ENCODE results near the gene ZBTB3.
"Not testable (repeated sequence)": the region's sequence is repeated elsewhere in the genome, so short reads cannot be mapped to it uniquely, and the experiment has no call there.

Gene ZBTB3

DNA sequence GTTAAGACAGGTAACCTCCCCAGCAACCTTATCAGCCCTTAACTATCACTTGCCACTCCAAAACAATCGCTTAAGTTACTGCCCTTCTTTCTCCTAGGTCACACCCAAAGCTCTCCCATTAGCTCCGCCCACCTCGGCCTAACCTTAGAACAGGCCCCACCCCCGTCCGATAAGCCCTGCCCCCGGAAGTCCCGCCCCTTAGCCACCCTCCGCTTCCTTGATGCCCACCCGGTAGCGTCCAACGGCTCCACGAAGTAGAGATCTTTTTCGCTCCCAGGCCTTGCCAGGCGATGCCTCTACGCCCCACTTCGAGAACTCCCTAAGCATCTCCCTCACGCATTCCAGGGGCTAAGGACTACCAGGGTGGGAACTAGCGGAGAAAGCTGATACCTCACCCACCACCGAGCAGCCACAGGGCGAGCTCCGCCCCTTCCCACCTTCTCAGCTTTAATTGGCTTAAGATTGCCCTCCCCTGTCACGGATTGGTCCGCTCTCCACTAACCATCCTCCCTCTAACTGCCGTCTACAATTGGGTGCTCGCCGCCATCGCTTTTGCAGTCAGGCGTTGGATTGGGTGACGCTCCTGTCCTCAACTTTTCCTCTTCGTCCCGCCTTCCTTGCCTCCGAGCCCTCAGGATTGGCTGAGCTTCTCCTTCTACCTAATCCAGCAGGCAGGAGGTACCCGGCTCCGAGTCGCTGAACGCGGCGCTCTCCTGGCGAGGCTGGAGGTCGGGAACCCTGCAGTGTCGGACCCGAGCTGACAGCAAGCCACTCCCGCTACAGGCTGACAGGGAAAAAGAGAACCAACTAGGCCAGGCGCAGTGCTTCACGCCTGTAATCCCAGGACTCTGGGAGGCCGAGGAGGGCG lies at the start of gene ZBTB3:
Gene ZBTB3 (minus strand): TSS at position 425 of the 868 bp plus-strand sequence. CDS start 496 bp downstream, outside the sequence.
- peak; percentile 92 to 94 for DNase-seq (ENCODE audit: low read depth in 2 of 2, low spot score in 1 of 2)

DNA sequence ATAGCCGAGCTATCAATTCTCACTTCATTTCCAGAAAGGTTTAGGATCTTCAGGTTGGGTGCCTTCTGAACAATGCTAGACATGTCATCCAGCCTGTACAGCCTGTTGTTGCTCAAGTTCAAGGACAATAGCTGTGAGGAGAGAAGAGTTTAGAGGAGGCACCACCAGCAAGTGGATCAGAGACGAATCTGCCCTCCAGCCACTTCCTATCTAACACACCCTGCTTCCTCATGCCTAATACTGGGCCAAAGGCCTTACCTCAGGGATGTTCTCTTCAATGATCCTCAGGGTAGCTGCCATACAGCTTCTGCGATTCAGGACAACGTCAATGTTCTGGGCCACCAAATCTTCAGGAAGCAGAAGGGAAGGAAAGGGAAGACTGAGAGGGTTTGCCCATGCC lies 47.1 kb upstream of the ZBTB3 start:
- DNase-seq (ENCODE audit: low read depth in 2 of 2, low spot score in 1 of 2): no peak

DNA sequence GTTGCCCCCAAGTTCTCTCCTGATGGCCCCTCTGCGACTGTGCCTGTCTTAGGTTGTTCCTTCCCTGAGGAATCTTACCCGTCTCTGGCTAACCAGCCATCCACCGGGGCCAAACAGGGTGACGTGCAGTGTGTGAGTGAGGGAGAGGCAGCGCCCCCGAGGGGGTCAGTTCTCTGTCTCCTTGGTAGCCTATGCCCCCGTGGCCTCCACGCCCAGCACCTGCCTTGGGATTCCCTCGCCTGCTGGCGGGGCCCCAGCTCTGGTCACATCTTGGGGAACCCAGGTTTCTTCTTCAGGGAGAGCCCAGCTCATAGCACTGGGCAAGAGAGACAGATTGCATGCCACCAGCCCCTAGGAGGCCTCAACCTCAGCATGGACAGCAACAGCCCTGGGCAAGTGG lies 45.5 kb upstream of the ZBTB3 start:
- DNase-seq (ENCODE audit: low read depth in 2 of 2, low spot score in 1 of 2): no peak

DNA sequence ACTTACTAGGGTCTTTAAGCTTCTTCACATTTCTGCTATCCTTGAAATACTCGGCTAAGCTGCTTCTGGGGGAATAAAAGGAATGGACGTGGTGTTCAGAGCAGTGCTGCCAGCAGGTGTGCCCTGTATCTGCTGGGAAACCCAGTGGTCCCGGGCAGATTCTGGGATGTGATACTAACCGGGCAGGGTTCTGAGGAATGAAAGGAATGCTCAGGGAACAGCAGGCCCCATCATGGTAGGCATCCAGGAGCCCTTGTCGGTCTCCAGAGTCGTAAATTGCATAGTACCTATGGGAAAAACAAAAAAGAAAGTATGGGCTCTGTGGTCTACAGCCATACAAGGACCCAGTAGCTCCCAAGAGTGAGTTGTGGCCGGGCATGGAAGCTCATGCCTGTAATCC lies 42.3 kb upstream of the ZBTB3 start:
- DNase-seq (ENCODE audit: low read depth in 2 of 2, low spot score in 1 of 2): no peak

DNA sequence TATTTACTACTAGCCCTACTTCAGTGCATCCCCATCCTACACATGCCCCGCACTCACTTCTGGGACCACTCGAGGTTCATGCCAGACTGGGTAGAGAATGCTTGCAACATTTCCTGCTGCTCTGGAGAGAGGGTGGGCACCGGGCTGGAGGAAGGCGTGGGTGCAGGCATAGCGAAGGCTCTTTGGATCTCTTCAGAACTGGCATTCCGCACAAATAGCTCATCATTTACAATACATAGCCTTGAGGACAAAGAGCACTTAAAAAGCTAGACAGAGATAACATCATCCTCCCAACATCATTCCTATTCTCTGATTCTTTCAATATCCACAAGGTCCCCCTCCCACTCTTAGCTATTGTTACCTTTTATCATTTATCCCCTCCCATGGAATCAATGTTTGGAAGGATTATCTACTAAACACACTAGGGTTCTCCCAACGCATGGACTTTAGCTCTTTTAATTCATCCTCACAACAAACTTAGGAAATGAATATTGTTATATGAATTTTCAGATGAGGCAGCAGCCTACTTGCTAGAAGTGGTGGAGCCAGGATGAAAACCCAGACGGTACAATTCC lies 40.3 kb upstream of the ZBTB3 start:
- no peak for DNase-seq (ENCODE audit: low read depth in 2 of 2, low spot score in 1 of 2)

DNA sequence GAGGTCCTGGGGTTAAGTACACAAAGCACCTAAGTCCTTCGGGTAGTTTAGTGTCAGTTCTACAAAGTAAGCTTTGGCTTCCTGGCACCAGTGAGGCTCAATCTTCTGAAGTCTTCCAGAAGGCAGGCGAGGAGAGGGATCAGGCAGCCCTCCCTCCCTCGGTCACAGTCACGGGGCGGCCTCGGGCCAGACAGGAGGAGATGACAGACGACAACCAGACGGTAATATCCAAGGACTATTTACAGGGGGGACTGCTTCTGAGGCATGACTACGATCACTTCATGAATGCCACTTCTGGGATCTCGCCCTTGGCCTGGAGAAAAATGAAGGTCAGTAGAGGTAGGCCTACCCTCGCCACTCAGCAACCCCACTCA lies 38.2 kb upstream of the ZBTB3 start:
- DNase-seq (ENCODE audit: low read depth in 2 of 2, low spot score in 1 of 2): no peak

DNA sequence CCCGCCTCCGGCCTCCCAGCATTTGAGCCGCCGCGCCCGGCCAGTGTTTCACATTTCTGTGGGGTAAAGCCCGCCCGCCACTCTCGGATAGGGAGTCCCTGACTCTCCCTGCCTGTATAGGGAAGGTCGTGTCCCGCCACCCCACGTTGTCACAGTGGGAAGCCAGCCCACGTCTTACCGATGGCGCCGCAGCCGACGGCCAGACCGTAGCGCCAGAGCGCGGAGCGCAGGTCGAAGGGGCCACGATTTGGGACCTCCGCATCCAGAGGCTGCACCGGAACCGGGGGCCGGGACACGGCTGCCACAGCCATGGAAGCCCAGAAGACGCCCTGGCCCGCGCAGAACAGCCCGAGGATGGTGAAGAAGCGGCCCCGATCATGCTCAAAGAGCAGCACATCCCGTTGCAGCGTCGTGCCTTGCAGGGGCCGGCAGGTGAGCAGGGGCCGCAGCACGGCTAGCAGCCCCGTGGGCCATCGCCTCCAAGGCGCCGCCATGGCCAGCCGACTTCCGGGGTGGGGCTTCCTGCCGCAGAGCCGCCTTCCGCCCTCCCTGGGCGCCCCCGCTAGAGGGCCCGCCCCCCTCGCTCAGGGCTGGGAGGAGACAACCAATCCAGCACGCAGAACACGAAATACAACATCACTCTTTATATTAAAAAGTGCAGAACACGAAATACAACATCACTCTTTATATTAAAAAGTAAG lies 37.7 kb upstream of the ZBTB3 start, which contains the start of gene TMEM223:
Gene TMEM223 (minus strand): TSS at position 506 of the 701 bp plus-strand sequence. CDS start 12 bp downstream, at position 494.
- DNase-seq (ENCODE audit: low read depth in 2 of 2, low spot score in 1 of 2): peak; percentile 78 to 80

DNA sequence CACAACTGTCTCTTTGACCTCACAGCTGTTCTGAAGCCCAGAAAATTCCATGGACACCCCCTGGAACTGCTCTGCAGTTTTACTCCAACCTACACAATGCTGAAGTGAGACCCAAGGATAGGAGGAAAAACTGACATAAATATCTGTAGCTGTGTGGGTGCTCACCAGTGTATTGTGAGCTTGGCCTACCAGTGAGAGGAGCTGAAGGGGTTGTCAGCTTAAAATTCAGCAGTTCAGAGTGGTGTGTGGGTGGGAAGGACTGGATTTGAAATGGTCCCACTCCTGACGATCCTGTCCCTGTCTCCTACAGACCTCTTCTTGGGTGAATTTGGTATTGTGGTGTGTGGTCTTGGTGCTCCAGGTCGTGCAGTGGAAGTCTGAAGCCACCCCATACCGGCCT lies 35.6 kb upstream of the ZBTB3 start:
- no peak for DNase-seq (ENCODE audit: low read depth in 2 of 2, low spot score in 1 of 2)

DNA sequence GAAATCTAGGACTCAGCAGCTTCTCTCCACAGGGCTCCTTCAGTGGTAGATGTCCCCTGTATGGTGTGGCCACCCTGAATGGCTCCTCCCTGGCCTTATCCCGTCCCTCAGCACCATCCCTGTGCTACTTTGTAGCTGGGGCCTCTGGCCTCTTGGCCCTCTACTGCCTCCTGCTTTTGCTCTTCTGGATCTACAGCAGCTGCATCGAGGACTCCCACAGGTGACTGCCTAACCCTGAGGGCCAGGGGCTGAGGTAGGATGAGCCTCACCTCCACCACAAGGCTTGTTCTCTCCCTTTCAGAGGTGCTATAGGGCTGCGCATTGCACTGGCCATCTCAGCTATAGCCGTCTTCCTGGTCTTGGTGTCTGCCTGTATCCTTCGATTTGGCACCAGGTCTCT lies 35.0 kb upstream of the ZBTB3 start:
- no peak for DNase-seq (ENCODE audit: low read depth in 2 of 2, low spot score in 1 of 2)

DNA sequence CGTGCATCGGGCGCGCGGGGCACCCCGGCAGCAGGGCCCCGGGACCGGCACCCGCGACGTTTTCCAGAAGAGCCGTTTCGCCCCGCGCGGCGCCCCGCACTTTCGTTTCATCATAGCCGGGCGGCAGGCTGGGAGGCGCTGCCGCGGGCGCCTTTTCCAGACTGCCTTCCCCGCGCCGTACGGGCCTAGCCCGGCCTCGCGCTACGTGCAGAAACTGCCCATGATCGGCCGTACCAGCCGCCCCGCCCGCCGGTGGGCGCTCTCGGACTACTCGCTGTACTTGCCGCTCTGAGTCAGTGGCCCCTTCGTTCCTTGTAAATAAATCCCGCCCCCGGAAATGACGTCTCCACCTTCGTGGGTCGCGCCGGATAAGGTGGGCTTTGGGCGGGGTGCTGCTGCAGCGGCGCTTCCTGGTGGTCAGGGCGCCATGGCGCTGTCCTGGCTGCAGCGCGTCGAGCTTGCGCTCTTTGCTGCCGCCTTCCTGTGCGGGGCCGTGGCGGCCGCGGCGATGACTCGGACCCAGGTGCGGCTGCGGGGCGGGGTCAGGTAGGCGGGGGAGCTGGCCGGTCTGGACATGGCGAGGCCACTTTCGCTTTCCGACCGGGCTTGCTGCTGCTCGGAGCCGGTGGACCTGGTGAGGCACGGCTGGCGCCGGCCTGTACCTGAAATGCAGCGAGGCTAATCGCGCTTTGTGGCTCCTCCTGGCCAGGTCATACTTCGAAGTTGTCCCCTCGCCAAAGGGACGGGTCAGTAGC lies 33.2 kb upstream of the ZBTB3 start, which contains the start of gene TMEM179B:
Gene TMEM179B (plus strand): TSS at position 398 of the 755 bp plus-strand sequence. CDS start 30 bp downstream, at position 428.
- peak; percentile 97 to 99 for DNase-seq (ENCODE audit: low read depth in 2 of 2, low spot score in 1 of 2)

DNA sequence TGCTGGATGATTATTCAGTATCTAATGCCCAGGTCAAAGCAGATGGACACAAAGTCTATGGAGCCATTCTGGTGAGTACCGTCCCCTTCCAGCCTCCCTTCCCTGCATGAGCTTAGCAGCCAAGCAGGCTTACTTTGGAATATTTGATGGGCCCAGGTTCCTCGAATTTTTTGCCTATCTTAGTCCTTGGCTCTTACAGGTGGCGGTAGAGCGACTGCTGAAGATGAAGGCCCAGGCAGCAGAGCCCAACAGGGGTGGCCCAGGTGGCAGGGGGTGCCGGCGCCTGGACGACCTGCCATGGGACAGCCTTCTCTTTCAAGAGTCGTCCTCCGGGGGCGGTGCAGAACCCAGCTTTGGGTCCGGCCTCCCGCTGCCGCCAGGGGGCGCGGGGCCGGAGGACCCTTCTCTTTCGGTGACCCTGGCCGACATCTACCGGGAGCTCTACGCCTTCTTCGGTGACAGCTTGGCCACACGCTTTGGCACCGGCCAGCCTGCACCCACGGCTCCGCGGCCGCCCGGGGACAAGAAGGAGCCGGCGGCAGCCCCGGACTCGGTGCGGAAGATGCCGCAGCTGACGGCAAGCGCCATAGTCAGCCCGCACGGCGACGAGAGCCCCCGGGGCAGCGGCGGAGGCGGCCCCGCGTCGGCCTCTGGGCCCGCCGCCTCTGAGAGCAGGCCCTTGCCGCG lies 32.5 kb upstream of the ZBTB3 start:
- DNase-seq (ENCODE audit: low read depth in 2 of 2, low spot score in 1 of 2): peak; percentile 61 to 72

DNA sequence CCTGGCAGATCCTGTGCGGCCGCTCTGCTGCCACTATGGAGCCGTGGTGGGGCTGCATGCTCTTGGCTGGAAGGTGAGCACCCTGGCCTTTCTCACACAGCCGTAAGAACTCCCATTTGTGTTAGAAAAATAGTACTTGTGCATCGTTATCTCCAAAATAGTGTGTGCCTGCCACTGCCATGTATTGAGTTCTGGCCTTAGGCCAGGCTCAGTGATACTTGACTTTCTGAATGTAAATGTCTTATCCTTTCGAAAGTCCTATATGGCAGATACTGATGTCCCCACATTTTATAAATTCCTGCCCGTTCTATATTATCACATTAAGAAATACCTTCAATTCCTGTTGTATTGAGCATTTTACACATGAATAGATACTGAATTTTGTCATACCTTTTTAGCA lies 28.8 kb upstream of the ZBTB3 start:
- DNase-seq (ENCODE audit: low read depth in 2 of 2, low spot score in 1 of 2): no peak

DNA sequence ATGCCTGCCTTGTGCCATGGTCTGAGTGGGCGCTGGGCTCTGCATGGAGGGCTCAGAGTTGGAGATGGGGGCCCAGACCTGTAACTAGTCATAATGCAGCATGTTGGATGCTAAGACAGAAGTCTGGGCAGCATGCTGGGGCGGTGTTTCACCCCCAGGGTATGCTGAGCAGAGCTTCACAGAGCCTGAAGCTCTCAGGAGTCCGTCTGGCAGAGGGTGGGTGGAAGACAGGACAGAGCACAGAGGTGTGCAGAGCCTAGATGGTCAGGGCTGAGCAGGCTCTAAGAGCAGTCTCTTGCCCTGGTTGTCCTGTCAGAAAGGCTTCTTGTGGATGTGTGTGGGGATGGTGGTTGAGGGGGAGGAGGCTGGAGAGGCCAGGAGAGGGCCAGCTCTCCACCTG lies 24.5 kb upstream of the ZBTB3 start:
- DNase-seq (ENCODE audit: low read depth in 2 of 2, low spot score in 1 of 2): no peak

DNA sequence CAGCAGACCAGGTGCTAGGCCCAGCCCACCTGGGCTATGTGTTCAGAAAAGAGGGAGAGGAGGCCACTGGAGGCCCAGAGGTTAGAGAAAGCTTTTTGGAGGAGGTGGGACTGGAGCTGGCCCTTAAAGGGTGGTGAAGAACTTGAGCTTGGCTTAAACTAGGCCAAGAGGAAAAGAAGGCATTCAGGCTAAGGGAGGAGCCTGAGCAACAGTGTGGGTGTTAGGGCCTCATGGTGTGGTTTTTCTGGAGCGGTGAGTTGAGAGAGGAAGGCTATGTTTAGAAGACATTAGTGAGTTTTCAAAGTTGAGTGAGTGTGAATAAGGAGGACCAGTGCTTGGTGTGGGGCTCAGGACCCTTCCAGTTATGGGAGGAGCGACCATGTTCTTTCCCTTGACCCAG lies 23.4 kb upstream of the ZBTB3 start:
- no peak for DNase-seq (ENCODE audit: low read depth in 2 of 2, low spot score in 1 of 2)

DNA sequence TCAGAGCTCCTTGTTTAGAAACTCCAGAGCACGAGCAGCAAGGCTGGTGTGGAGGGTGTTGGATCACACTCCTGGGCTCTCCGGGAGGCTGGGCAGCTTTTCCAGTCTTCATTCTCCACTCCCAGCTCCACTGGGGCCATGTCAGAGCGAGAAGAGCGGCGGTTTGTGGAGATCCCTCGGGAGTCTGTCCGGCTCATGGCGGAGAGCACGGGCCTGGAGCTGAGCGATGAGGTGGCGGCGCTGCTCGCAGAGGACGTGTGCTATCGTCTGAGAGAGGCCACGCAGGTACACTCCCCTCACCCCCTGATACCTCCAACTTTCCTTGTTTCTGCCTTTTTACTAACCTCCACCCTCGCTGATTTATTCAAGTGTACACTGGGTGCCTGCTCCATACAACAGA lies 21.7 kb upstream of the ZBTB3 start:
- no peak for DNase-seq (ENCODE audit: low read depth in 2 of 2, low spot score in 1 of 2)

DNA sequence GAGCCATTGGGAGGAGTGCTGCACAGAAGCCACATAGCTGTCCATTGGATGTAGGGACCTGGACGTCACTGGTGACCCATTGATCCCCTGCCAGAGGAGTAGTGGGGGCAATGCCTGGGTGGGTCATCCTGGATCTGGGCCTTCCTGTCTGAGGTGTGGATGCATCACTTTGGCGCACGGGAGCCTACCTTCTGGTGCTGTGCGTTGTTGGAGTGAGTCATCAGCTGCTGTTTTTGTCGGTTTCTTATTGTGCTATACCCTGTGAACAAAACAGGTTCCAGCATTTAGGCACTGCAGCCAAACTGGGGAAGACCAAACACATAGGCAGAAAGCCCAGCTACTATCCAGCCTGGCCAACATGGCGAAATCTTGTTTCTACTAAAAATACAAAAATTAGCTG lies 20.4 kb upstream of the ZBTB3 start:
- DNase-seq (ENCODE audit: low read depth in 2 of 2, low spot score in 1 of 2): no peak

DNA sequence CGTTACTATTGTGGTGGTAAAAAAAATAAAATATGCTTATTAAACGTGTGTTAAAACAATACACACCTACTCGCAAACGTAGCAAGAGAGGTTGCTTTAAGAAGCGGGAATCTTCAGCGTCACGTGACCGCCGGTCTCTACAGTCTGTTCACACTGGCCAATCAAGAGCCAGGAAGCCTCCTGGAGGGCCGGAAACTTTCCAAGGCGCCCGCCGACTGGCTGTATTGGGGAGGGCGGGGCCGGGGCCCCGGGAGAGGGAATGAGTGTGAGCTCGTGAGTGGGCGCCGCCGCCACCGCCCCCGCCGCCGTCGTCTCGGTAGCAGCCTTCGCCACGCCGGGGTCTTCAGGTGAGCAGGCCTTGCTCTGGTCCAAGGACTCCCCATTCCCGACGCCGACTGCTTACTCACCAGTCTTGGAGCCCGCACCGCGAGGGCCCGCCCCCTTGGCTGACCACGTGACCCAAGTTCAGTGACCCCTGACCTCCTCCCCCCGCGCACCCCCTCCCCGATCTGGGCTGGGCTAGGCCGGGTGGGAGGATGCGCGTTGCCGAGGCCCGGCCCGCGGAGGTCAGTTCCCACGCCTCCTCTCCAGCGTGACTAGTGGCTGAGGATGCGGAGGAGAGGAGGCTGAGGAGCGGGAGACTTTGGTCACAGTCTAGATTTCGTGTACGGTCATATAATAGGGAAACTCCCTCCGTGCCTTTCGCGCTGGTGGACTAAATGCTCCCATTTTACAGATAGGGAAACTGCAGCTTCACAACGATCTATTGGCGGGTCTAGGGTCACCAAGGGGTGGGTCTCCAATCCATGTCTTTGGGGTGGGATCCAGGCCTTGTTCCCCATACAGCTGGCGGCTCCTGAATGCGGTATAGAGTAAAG lies 17.4 kb upstream of the ZBTB3 start, which contains the start of gene TAF6L:
Gene TAF6L (plus strand): TSS at position 253 of the 878 bp plus-strand sequence. CDS start 4,388 bp downstream, outside the sequence.
- peak; percentile 83 to 88 for DNase-seq (ENCODE audit: low read depth in 2 of 2, low spot score in 1 of 2)

DNA sequence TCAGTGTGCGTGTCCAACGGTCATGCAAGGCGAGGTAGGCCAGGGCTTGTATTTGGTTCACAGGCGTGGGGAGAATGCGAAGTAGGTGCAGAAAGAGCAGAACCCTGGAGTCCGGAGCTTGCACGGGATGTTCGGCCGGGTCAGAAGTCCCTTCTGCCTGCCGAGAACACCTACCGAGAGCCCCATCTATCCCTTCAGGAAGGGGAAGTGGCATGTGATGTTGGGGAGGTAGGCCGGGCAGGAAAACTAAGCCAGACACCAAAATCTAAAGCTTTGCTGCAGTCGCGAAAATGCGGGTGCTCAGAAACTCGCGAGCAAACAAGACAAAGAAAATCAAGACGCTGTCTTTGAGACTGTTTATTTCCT lies 16.8 kb upstream of the ZBTB3 start:
- DNase-seq (ENCODE audit: low read depth in 2 of 2, low spot score in 1 of 2): no peak

DNA sequence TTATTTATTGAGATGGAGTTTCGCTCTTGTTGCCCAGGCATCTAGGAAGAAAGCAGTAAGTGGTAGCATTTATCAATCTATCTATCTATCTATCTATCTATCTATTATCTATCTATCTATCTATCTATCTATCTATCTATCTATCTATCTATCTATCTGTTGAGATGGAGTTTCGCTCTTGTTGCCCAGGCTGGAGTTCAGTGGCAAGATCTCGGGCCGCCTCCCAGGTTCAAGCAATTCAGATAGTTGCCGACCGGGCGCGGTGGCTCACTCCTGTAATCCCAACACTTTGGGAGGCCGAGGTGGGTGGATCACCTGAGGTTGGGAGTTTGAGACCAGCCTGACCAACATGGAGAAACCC lies 6.9 kb upstream of the ZBTB3 start:
- not testable (repeated sequence) for DNase-seq (ENCODE audit: low read depth in 2 of 2, low spot score in 1 of 2)

Data from stimulated activated CD8-positive, alpha-beta memory T cell treated with anti-CD3 and anti-CD28 coated beads, Interleukin-4, amount 100 ng/mL, for 4 hours (primary cell).